Ureter (tissue), 1 donor: ENCODE results near the gene IL17RB. TPM values are rescaled to one million over a fixed set of nuclear protein-coding genes. Genes with fewer than 3 reads are reported as not detected.

ENCODE experiments used
- DNase-seq: peaks from one replicate; pipeline ENCODE4 v3.0.0-alpha.2; 2020; ENCODE audit warnings: low spot score
- total RNA-seq: library from RNA; stranded (reverse); gene quantifications from one replicate; pipeline ENCODE4 v1.2.4, GENCODE V29; 2023
- donor health status: DM: yes; HTN: yes; CAD: no.

IL17RB gene
- total RNA-seq, 1 donor from 2014 or later, result 0.65 TPM

GRCh38 chr3:53862241-53862640 is 15.9 kb downstream of the IL17RB start:
- DNase-seq, result no peak

GRCh38 chr3:53863145-53863544 is 16.8 kb downstream of the IL17RB start:
- no peak for DNase-seq

- no peak for DNase-seq
Observed at GRCh38 chr3:53865732-53866499, 19.5 kb downstream of the IL17RB start.

- no peak for DNase-seq
Observed at GRCh38 chr3:53880396-53881345, 34.3 kb downstream of the IL17RB start.

GRCh38 chr3:53881691-53882593 is 35.6 kb downstream of the IL17RB start, which contains the start of gene ACTR8:
Gene ACTR8 (minus strand): TSS chr3:53882152. CDS start chr3:53882101, 51 bp downstream.
- peak; percentile 79 for DNase-seq

GRCh38 chr3:53883008-53883407 is 36.6 kb downstream of the IL17RB start:
- DNase-seq, result no peak

GRCh38 chr3:53884623-53885022 is 38.3 kb downstream of the IL17RB start:
- DNase-seq, result no peak

- DNase-seq, result no peak
Observed at GRCh38 chr3:53885239-53885638, 38.9 kb downstream of the IL17RB start.

GRCh38 chr3:53887446-53887845 is 41.1 kb downstream of the IL17RB start:
- DNase-seq, result no peak

GRCh38 chr3:53888232-53888631 is 41.9 kb downstream of the IL17RB start:
- DNase-seq, result no peak

- DNase-seq, result no peak
Observed at GRCh38 chr3:53890726-53891475, 44.5 kb downstream of the IL17RB start.

GRCh38 chr3:53891497-53892285 is 45.3 kb downstream of the IL17RB start, which contains the start of gene SELENOK:
Gene SELENOK (minus strand): TSS chr3:53891859.
- peak; percentile 99 for DNase-seq

GRCh38 chr3:53892286-53892637 is 45.9 kb downstream of the IL17RB start:
- DNase-seq, result no peak

- DNase-seq, result no peak
Observed at GRCh38 chr3:53899750-53900149, 53.4 kb downstream of the IL17RB start.

- DNase-seq, result no peak
Observed at GRCh38 chr3:53900666-53901331, 54.4 kb downstream of the IL17RB start.

- DNase-seq, result no peak
Observed at GRCh38 chr3:53902067-53902466, 55.7 kb downstream of the IL17RB start.

GRCh38 chr3:53902711-53903110 is 56.3 kb downstream of the IL17RB start:
- no peak for DNase-seq

- DNase-seq, result no peak
Observed at GRCh38 chr3:53913401-53913800, 67.0 kb downstream of the IL17RB start.
